DOHH2 (cell line): ENCODE measurements around the gene RAMP3.

Source experiments
- EZH2phosphoT487 ChIP-seq: fragments of 200-600 bp; sonication (generic); IDR thresholded peaks from 2 replicates; pipeline ENCODE4 v1.6.1; 2017; ENCODE audit warnings: borderline replicate concordance, mild to moderate bottlenecking, antibody characterized with exemption, low read length, moderate library complexity, mixed read lengths
- TF ChIP-seq, protein P1 (sequence below): fragments of 200-600 bp; sonication (generic); IDR thresholded peaks from one replicate; pipeline ENCODE4 v1.5.1; 2014; ENCODE audit warnings: antibody characterized with exemption, mild to moderate bottlenecking, low read depth, low read length; ENCODE audit not compliant: poor library complexity, severe bottlenecking

GRCh38 chr7:45151967-45152366 lies 5.6 kb upstream of the RAMP3 start:
- TF ChIP-seq, protein P1, sequence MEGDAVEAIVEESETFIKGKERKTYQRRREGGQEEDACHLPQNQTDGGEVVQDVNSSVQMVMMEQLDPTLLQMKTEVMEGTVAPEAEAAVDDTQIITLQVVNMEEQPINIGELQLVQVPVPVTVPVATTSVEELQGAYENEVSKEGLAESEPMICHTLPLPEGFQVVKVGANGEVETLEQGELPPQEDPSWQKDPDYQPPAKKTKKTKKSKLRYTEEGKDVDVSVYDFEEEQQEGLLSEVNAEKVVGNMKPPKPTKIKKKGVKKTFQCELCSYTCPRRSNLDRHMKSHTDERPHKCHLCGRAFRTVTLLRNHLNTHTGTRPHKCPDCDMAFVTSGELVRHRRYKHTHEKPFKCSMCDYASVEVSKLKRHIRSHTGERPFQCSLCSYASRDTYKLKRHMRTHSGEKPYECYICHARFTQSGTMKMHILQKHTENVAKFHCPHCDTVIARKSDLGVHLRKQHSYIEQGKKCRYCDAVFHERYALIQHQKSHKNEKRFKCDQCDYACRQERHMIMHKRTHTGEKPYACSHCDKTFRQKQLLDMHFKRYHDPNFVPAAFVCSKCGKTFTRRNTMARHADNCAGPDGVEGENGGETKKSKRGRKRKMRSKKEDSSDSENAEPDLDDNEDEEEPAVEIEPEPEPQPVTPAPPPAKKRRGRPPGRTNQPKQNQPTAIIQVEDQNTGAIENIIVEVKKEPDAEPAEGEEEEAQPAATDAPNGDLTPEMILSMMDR = no peak
- no peak for TF ChIP-seq EZH2phosphoT487
